COLO829 (cell line): ENCODE results near the gene ABCA13.
"Not testable (repeated sequence)": the region's sequence is repeated elsewhere in the genome, so short reads cannot be mapped to it uniquely, and the experiment has no call there.

Experiments
- DNase-seq: peaks from one replicate; pipeline ENCODE4 v3.0.0; 2012; ENCODE audit warnings: low spot score

ABCA13 gene, protein sequence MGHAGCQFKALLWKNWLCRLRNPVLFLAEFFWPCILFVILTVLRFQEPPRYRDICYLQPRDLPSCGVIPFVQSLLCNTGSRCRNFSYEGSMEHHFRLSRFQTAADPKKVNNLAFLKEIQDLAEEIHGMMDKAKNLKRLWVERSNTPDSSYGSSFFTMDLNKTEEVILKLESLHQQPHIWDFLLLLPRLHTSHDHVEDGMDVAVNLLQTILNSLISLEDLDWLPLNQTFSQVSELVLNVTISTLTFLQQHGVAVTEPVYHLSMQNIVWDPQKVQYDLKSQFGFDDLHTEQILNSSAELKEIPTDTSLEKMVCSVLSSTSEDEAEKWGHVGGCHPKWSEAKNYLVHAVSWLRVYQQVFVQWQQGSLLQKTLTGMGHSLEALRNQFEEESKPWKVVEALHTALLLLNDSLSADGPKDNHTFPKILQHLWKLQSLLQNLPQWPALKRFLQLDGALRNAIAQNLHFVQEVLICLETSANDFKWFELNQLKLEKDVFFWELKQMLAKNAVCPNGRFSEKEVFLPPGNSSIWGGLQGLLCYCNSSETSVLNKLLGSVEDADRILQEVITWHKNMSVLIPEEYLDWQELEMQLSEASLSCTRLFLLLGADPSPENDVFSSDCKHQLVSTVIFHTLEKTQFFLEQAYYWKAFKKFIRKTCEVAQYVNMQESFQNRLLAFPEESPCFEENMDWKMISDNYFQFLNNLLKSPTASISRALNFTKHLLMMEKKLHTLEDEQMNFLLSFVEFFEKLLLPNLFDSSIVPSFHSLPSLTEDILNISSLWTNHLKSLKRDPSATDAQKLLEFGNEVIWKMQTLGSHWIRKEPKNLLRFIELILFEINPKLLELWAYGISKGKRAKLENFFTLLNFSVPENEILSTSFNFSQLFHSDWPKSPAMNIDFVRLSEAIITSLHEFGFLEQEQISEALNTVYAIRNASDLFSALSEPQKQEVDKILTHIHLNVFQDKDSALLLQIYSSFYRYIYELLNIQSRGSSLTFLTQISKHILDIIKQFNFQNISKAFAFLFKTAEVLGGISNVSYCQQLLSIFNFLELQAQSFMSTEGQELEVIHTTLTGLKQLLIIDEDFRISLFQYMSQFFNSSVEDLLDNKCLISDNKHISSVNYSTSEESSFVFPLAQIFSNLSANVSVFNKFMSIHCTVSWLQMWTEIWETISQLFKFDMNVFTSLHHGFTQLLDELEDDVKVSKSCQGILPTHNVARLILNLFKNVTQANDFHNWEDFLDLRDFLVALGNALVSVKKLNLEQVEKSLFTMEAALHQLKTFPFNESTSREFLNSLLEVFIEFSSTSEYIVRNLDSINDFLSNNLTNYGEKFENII (N-terminal part only)

GRCh38 chr7:48171202-48171601 is at the start of gene ABCA13:
Gene ABCA13 (plus strand): TSS chr7:48171458. CDS start chr7:48171484, 26 bp downstream.
- DNase-seq = no peak

DNA sequence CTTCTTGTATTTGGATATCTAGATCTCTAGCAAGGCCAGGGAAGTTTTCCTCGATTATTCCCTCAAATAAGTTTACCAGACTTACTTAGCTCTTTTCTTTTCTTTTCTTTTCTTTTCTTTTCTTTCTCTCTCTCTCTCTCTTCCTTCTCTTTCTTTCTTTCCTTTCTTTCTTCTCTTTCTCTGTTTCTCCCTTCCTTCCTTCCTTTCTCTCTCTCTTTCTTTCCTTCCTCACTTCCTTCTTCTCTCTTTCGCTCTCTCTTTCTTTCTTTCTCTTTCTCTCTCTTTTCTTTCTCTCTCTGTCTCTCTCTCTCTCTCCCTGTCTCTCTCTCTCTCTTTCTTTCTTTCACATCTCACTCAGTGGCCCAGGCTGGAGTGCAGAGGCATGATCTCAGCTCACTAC is 45.2 kb upstream of the ABCA13 start:
- DNase-seq = no peak

DNA sequence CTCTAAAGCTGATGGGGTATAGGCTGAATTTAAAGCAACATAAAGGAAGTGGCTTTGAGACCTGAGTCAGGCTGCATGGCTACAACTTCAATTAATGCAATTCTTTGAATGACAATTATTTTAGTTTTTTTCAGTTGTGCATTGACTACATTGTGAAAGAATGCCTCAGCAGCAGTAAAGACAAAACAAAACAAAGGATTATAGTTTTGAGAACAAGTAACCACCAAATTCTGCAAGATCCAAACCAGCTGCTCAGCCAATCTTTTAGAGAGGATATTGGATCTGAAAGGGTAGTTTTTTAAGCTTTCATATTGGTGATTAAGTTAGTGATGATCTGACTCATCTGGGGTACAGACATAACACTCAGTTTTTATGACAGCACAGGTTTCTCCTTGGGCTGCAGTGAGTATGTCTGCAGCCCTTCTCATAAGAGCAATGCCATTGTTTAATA is 40.6 kb upstream of the ABCA13 start:
- DNase-seq = no peak

GRCh38 chr7:48132792-48133191 is 38.5 kb upstream of the ABCA13 start:
- DNase-seq = no peak

DNA sequence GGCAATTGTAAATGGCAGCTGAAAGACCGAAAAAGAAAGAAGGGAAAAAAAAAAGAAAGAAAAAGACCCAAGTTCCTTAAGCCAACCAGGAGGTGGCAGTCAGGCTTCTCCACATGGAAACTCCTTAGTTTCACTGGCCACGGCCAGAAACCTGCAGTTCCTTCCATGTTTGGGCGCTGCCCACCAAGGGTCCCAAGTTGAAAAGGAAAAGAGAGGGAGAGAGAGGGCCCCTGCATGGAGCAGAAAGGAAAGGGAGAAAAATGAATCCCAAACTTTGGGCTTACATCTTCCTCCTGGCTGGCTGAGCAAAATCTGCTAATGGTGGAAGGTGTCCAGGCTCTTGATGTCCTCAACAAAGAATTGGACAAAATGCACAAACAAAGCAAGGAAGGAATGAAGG is 31.8 kb upstream of the ABCA13 start:
- DNase-seq = peak; percentile 56

GRCh38 chr7:48140001-48140681 is 31.1 kb upstream of the ABCA13 start:
- DNase-seq = no peak

DNA sequence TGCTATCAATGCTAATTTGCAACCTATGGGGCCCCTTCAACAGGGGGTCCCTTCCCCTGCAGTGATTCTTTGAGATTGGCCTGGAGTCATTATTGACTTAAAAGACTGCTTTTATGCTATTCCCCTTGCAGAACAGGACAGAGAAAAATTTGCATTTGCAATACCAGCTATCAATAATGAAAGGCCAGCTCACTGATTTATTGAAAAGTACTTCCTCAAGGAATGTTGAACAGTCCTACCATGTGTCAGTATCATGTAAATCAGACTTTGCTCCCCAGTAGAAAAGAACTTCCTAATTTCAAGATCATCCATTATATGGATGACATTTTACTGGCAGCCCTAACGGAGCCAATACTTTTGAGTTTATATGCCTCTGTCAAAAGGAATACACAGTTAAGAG is 29.7 kb upstream of the ABCA13 start:
- DNase-seq = no peak

DNA sequence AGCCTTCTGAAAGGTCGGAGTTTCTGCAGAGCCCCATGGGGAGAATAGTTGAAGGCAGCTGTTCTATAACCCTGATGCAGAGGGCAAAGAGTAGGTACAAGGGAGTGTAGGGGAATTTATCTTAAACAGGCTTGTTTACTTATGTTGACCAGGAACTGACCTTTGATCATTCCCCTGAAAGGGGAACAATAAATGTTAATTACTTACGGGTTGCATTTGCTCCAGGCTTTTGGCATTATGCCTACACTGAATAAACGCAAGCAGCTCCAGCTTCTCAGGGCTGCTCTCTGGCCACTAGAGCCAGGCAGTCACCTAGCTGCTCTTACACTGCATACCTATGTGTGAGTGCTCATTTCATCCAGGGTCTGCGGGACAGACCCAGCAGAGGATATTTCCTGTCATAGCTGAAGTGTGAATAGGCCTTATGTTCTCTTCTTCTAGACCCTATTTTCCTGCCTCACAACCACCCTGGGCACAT is 26.9 kb upstream of the ABCA13 start:
- DNase-seq = no peak

GRCh38 chr7:48147078-48147591 is 24.1 kb upstream of the ABCA13 start:
- no peak for DNase-seq

GRCh38 chr7:48147690-48148089 is 23.6 kb upstream of the ABCA13 start:
- not testable (repeated sequence) for DNase-seq

DNA sequence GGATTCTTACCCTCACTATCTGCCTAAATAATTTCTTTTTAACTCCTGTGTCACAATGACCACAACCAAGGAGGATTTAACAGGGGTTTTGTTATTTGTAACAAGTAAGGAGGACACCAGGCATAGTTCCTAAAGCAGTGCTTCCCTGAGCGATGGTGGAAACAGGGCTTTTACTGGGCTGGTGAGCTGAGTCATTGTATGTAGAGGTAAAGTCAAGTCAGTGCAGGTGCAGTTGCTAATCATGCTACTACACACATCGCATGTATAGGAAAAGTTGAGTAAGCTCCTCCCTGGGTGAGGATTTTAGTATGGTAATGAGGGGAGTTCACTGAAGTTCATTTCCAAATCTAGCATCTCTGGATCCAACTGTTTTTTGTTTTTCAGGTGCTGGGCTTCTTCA is 22.9 kb upstream of the ABCA13 start:
- no peak for DNase-seq

DNA sequence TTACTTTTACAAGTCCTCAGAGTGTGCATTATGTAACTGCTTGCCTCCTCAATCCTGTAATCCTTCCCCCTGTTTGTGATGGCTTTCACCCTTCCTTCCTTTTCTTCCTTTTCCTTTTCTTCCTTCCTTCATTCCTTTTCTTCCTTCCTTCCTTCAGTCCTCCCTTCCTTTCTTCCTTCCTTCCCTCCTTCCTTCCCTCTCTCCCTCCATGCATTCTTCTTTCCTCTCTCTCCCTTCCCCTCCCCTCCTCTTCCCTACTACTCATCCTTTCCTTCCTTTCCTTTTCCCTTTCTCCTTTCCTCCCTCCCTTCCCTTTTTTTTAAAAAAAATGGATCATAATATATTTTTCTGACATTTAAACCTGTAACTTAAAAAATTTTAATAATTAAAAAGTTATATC is 22.2 kb upstream of the ABCA13 start:
- no peak for DNase-seq

- no peak for DNase-seq
These were observed 21.2 kb upstream of the ABCA13 start for GRCh38 chr7:48150086-48150485.

DNA sequence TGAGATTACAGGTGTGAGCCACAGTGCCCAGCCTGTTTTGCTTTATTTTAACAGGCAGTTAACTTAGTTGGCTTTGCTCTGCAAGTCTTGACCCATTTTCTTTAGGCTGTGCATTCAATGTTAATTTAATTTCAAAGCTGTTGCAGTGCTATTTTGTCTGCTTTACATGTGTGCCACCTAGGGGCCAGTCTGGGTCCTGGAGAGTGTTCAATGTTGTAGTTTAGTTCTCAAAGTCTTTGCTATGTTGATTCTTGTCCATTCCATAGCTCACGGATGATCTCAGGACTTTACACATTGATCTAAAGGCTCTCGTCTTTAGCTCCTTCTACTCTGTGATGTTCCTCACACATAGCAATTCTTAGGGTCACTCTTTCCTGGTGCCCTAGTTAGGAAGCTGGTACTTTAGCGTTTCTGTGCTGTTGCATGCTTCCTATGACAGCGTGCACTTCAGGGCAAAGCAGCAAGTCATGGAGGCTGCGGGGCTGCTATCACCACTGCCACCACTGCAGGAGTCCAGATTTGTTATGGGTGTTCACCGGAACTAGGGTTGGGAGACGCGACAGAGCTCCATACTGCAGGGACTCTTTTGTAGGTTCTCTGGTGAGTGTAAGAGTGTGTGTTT is 16.4 kb upstream of the ABCA13 start:
- peak; percentile 66 for DNase-seq

- DNase-seq = no peak
These were observed 12.9 kb upstream of the ABCA13 start for GRCh38 chr7:48158404-48158803.

- DNase-seq = no peak
These were observed 9.7 kb upstream of the ABCA13 start for GRCh38 chr7:48161407-48162125.

GRCh38 chr7:48165157-48165556 is 6.1 kb upstream of the ABCA13 start:
- DNase-seq = no peak

GRCh38 chr7:48168159-48168558 is 3.1 kb upstream of the ABCA13 start:
- DNase-seq = no peak

- no peak for DNase-seq
These were observed 752 bp upstream of the ABCA13 start for GRCh38 chr7:48170506-48170905.

DNA sequence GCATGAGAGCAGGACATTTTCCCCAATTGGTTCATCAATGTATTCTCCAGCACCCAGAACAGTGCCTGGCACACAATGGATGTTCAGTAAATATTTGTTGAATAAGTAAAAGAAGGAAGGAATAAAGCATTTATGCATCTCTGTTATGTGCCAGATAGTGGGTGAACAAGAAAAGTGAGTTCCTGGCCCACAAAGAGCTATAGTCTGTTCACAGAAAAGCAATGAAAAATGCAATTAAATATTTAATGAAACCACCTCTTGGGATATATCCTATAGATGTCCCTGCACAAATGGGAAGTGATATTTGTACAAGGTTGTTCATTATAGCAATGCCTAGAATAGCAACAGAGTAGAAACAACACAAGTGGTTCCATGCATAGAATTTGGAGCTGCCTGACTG is 2.1 kb downstream of the ABCA13 start:
- no peak for DNase-seq
